DND-41 (cell line): ENCODE measurements around the gene IL22RA1.

Experiments used
- CTCF ChIP-seq: IDR thresholded peaks from 2 replicates; pipeline ENCODE4 v1.5.1; 2012; ENCODE audit warnings: borderline replicate concordance, low read length, moderate library complexity, mild to moderate bottlenecking; ENCODE audit not compliant: poor library complexity, severe bottlenecking; ENCODE audit errors: extremely low read depth
- EZH2 ChIP-seq: IDR thresholded peaks from 3 replicates; pipeline ENCODE4 v1.6.1; 2012; ENCODE audit warnings: borderline replicate concordance, low read depth, mild to moderate bottlenecking, moderate library complexity, low read length, inconsistent platforms; ENCODE audit not compliant: severe bottlenecking

- TF ChIP-seq CTCF: no peak
- no peak for TF ChIP-seq EZH2
These were observed 46.8 kb downstream of the IL22RA1 start for GRCh38 chr1:24096009-24096738.
